Measurements from ENCODE around the gene DIPK1B. TPM values are rescaled to one million over a fixed set of nuclear protein-coding genes. Genes with fewer than 3 reads are reported as not detected.
A peak's percentile ranks its signal among the peaks of the same experiment; 100 is the strongest.

DIPK1B gene
- total and polyA plus RNA-seq, 3 donors from 2014 or later, result 23.3 to 36.2 (median 28.7) TPM

DNA sequence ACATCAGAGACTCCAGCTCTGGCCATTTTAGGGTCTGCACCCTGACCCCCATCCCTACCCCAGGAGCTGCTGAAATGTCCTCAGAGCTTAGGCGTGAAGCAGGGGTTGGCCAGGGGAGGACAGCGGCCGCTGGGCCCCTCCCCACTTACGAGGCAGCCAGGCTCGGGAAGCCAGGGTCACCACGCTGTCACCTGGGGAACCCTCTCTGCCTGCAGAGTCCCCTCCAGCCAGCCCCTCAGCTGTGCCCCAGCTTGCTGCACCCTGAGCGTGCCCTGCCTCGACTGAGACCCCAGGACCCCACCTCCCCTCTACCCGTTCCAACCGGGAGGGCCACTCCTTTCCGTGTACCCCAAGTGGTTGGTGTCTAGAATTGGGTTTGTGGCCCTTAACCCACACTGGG lies 27.7 kb downstream of the DIPK1B start:
- H3K36me3 ChIP-seq (ENCODE audit: low read depth, missing control alignments), result no peaks in the 10 kb centered on the region
- no peak for DNase-seq
- no peak overlapping the region for H3K4me3 ChIP-seq
- H3K9me3 ChIP-seq, result no peaks in the 10 kb centered on the region
- intact Hi-C loops (cut with DNase I; ENCODE audit: low total_unique reads), result no loop called here
- WGBS, 2 donors, result 98% methylated on average over 6 to 11 of the region's 11 CpGs
- TF ChIP-seq, protein P1, sequence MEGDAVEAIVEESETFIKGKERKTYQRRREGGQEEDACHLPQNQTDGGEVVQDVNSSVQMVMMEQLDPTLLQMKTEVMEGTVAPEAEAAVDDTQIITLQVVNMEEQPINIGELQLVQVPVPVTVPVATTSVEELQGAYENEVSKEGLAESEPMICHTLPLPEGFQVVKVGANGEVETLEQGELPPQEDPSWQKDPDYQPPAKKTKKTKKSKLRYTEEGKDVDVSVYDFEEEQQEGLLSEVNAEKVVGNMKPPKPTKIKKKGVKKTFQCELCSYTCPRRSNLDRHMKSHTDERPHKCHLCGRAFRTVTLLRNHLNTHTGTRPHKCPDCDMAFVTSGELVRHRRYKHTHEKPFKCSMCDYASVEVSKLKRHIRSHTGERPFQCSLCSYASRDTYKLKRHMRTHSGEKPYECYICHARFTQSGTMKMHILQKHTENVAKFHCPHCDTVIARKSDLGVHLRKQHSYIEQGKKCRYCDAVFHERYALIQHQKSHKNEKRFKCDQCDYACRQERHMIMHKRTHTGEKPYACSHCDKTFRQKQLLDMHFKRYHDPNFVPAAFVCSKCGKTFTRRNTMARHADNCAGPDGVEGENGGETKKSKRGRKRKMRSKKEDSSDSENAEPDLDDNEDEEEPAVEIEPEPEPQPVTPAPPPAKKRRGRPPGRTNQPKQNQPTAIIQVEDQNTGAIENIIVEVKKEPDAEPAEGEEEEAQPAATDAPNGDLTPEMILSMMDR (IDR thresholded peaks at IDR 0.05), result no peak
- TF ChIP-seq POLR2A (IDR thresholded peaks at IDR 0.05), result no peak
- H3K27me3 ChIP-seq, result no peaks in the 10 kb centered on the region
- H3K27ac ChIP-seq, result no peak overlapping the region
- H3K4me1 ChIP-seq, result peaks cover 21% of the 10 kb centered on the region

DNA sequence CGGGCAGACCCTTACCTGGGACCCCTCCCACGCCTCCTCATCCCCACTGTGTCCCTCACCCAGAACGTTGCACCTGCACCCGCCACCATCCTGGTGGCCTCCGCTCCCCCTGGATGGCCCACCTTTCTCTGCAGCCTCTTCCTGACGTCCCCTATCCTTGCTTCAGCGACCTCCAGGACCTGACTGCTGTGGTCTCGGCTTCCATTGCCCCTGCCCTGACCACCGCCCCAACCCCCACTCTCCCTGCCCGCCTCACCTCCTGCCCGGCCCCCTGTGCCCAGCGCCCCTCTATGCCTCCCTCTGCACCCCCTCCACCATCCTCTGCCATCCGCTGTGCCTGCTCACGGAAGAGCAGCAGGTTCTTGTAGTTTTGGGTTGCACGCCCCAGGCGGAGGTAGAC lies 28.1 kb downstream of the DIPK1B start:
- WGBS, 2 donors, result 83 to 85% methylated on average over 14 to 16 of the region's 16 CpGs
- Histone ChIP-seq H3K27me3 (no peaks in the 10 kb centered on the region), H3K36me3 (ENCODE audit: low read depth, missing control alignments) (no peaks in the 10 kb centered on the region)

DNA sequence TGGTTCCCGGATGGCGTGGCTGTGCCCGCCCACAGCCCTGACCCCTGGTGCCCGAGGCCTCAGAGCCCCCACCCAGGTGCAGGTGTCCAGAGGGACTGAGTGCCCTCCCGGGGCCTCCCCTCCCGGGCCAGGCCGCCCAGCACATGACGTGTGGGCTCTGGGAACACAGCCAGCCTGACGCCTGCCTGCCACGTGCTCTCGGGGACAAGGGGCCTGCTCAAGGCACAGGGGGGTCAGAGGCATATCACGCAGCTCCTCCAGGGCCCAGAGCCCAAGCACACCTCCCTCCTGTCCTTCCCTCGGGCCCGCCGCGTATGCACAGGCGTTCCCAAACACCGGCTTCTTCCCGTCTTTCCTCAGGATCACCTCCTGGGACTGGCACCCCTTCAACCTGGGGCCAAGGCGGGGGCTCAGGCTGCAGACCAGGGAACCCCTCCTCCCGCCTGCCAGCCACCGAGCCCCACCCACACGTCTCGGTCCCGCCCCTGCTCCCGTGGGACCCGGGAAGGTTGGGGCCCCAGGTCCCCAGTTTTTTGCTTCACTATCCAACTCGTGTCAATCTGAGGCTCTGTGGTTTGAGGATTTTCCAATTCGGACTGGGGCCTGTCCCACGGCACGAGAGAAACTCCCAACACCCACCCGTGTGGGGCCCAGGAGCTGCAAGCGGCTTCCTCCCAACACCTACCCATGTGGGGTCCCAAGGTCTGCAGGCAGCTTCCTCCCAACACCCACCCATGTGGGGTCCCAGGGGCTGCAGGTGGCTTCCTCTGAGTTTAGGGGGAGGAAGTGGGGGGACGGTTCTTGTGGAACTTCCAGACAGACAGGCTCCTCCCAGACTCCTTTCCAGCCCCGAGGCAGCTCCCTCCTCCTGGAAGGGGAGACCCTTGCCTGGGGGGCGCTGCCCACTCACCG lies 28.9 kb downstream of the DIPK1B start:
- Histone ChIP-seq H3K9me3 (no peaks in the 10 kb centered on the region), H3K27me3 (no peaks in the 10 kb centered on the region), H3K27ac (no peak overlapping the region), H3K4me1 (peaks cover 21% of the 10 kb centered on the region), H3K4me3 (no peak overlapping the region), H3K36me3 (ENCODE audit: low read depth, missing control alignments) (no peaks in the 10 kb centered on the region)
- DNase-seq, result peak; percentile 74
- TF ChIP-seq, protein P1 (IDR thresholded peaks at IDR 0.05), result no peak
- TF ChIP-seq POLR2A (IDR thresholded peaks at IDR 0.05), result no peak
- intact Hi-C loops (cut with DNase I; ENCODE audit: low total_unique reads), result no loop called here
- WGBS, 2 donors, result 45 to 49% methylated on average over 27 to 36 of the region's 37 CpGs

More for the DNA sequence above, 28.1 kb downstream of the DIPK1B start:
- no peak overlapping the region for H3K4me3 ChIP-seq
- peaks cover 21% of the 10 kb centered on the region for H3K4me1 ChIP-seq
- H3K27ac ChIP-seq, result no peak overlapping the region
- no peak for DNase-seq
- intact Hi-C loops (cut with DNase I; ENCODE audit: low total_unique reads), result no loop called here
- TF ChIP-seq, protein P1 (IDR thresholded peaks at IDR 0.05), result no peak
- no peak for TF ChIP-seq POLR2A (IDR thresholded peaks at IDR 0.05)
- H3K9me3 ChIP-seq, result no peaks in the 10 kb centered on the region

DNA sequence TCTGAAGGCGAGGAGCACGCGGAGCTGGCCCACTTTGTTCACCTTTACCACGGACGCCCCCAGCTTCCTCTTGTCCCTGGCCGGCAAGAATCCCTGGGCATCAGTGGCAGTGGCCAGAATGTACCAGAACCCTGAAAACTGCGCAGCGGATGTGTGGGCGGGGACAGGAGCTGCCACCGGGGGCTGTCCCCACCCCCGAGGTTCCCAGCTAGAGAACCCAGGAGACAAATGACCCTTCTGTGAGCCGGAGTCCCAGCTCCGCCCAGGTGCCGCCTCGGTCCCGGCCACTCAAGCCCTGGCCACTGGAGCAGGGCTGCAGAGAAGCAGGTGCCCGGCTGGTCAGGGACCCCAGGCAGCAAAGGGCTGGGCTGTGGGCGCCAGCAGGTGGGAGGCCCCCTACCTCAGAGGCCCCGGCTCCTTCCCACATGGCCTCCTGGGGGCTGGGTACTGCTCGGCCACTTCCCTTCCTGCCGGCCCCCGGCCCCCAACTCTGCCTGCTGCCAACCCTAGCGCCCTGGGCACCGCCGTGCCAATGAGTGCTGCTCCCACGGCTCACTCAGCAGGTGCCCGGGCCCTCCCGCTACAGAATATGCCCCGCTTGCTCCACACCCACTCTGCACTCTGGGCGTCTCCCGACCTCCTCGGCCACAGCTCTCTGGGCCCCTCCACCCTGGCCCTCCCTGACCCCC lies 29.7 kb downstream of the DIPK1B start:
- no peaks in the 10 kb centered on the region for H3K27me3 ChIP-seq
- H3K4me1 ChIP-seq, result peaks cover 21% of the 10 kb centered on the region
- no peak overlapping the region for H3K4me3 ChIP-seq
- no peaks in the 10 kb centered on the region for H3K9me3 ChIP-seq
- H3K36me3 ChIP-seq (ENCODE audit: low read depth, missing control alignments), result no peaks in the 10 kb centered on the region
- 45 to 49% methylated on average over 16 to 32 of the region's 32 CpGs for WGBS, 2 donors
- intact Hi-C loops (cut with DNase I; ENCODE audit: low total_unique reads), result no loop called here
- no peak for TF ChIP-seq POLR2A (IDR thresholded peaks at IDR 0.05)
- TF ChIP-seq, protein P1 (IDR thresholded peaks at IDR 0.05), result no peak
- no peak overlapping the region for H3K27ac ChIP-seq
- DNase-seq, result no peak
